OCI-LY7 (cell line): ENCODE measurements around the gene STRBP. TPM values are rescaled to one million over a fixed set of nuclear protein-coding genes. Genes with fewer than 3 reads are reported as not detected.

Experiments used
- BruUV-seq: library from RNA; stranded (reverse); fragments of 400-500 nt; replicated peaks from 2 replicates; lab custom pipeline; 2021; lab: Mats Ljungman, UMichigan
- CTCF ChIA-PET: fragments of 300-600 bp; sonication (Branson Sonifier 250); formaldehyde crosslinking; loops from one replicate; lab custom pipeline; 2022; ENCODE audit warnings: antibody characterized with exemption; ENCODE audit not compliant: unreplicated experiment; lab: Charles Lee
- POLR2A ChIA-PET: fragments of 300-600 bp; sonication (Branson Sonifier 250); formaldehyde crosslinking; loops from one replicate; lab custom pipeline; 2022; ENCODE audit warnings: antibody characterized with exemption; lab: Charles Lee
- DNase-seq: peaks from one replicate; pipeline ENCODE4 v3.0.0-alpha.2; 2015; ENCODE audit warnings: low spot score
- H2AFZ ChIP-seq: fragments of 200-600 bp; sonication (generic), shearing (Covaris generic); 2 replicates; pipeline ENCODE4 v1.6.1; 2014; ENCODE audit warnings: mild to moderate bottlenecking, antibody characterized with exemption, low read length, moderate library complexity
- H3K27ac ChIP-seq: fragments of 200-600 bp; sonication (generic); 2 replicates; pipeline ENCODE4 v1.5.1; 2014; ENCODE audit warnings: mixed run types, low read depth, mild to moderate bottlenecking, moderate library complexity, low read length, inconsistent platforms; ENCODE audit not compliant: poor library complexity, severe bottlenecking
- H3K36me3 ChIP-seq: fragments of 200-600 bp; sonication (generic); 2 replicates; pipeline ENCODE4 v1.6.1; 2014; ENCODE audit warnings: mild to moderate bottlenecking, antibody characterized with exemption, low read length, moderate library complexity, mixed read lengths; ENCODE audit not compliant: insufficient read depth
- H3K4me1 ChIP-seq: fragments of 200-600 bp; sonication (generic); 2 replicates; pipeline ENCODE4 v1.5.1; 2014; ENCODE audit warnings: mild to moderate bottlenecking, low read length; ENCODE audit not compliant: insufficient read depth, poor library complexity, severe bottlenecking
- H3K4me2 ChIP-seq: fragments of 200-600 bp; sonication (generic); 2 replicates; pipeline ENCODE4 v1.6.1; 2014; ENCODE audit warnings: mild to moderate bottlenecking, low read length
- H3K4me3 ChIP-seq: fragments of 200-600 bp; sonication (generic); 2 replicates; pipeline ENCODE4 v1.5.1; 2014; ENCODE audit warnings: mild to moderate bottlenecking, low read depth, low read length; ENCODE audit not compliant: poor library complexity, severe bottlenecking
- H3K79me2 ChIP-seq: fragments of 200-600 bp; sonication (generic); 2 replicates; pipeline ENCODE4 v1.6.1; 2016; ENCODE audit warnings: low read depth, mild to moderate bottlenecking, low read length, moderate library complexity, mixed read lengths; ENCODE audit not compliant: insufficient read depth
- H3K9me2 ChIP-seq: fragments of 200-600 bp; sonication (generic); 2 replicates; pipeline ENCODE4 v1.6.1; 2016; ENCODE audit warnings: mild to moderate bottlenecking, low read length, mixed read lengths; ENCODE audit not compliant: insufficient read depth
- H3K9me3 ChIP-seq: fragments of 200-600 bp; sonication (generic); 2 replicates; pipeline ENCODE4 v1.6.1; 2014; ENCODE audit warnings: mild to moderate bottlenecking, mixed run types, low read length, mixed read lengths
- H4K20me1 ChIP-seq: fragments of 200-600 bp; sonication (generic); 2 replicates; pipeline ENCODE4 v1.6.1; 2014; ENCODE audit warnings: mild to moderate bottlenecking, antibody characterized with exemption, low read length, moderate library complexity, mixed read lengths; ENCODE audit not compliant: insufficient read depth
- EZH2phosphoT487 ChIP-seq: fragments of 200-600 bp; sonication (generic); IDR thresholded peaks from 2 replicates; pipeline ENCODE4 v1.6.1; 2018; ENCODE audit warnings: low read depth, borderline replicate concordance, mild to moderate bottlenecking, mixed run types, antibody characterized with exemption, low read length, moderate library complexity, mixed read lengths
- intact Hi-C: fragments of 100-400 bp; cut with micrococcal nuclease; formaldehyde crosslinking; loops from one replicate; pipeline ENCODE4 v1.10.0; 2022; ENCODE audit not compliant: unreplicated experiment
- total RNA-seq, 2 experiments: library from RNA; depleted of rRNA in 1 of 2; stranded (reverse); fragments of >200 nt in 1 of 2; shearing (Covaris generic) in 1 of 2; gene quantifications; 2 replicates each; pipeline ENCODE4 v1.2.3, GENCODE V29; 2014 to 2022
- TF ChIP-seq, protein P1 (sequence below): fragments of 200-600 bp; sonication (generic); conservative IDR thresholded peaks from 2 replicates; pipeline ENCODE4 v1.5.1; 2014; ENCODE audit warnings: mild to moderate bottlenecking, antibody characterized with exemption, low read length, moderate library complexity, mixed read lengths

The STRBP gene
- total RNA-seq, 2 experiments from 2014 or later: 82.8 to 179 TPM

DNA sequence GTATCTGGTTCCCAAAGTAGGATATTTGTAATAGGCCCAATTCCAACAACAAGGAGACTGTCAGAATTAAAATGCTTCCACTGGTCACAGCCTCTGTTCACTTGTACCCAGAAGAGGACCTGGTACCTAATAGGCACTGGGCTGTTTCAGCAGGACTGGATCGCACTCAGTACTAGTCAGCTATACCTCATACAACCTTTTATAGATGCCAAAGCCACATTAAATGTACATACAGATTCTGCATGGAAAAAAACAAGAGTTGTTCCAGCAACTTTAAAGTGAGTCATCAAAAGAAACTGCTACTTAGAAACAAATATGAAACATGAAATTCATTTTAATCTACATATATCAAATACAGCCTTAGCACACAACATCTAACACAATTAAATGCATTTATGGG is 147.4 kb downstream of the STRBP start:
- Histone ChIP-seq H3K27ac (no peak overlapping the region), H3K9me3 (no peaks in the 10 kb centered on the region), H3K9me2 (no peaks in the 10 kb centered on the region), H4K20me1 (no peaks in the 10 kb centered on the region), H3K4me1 (peaks cover 8% of the 10 kb centered on the region), H2AFZ (no peak overlapping the region), H3K36me3 (peaks cover 67% of the 10 kb centered on the region), H3K4me3 (no peak overlapping the region), H3K4me2 (no peak overlapping the region), H3K79me2 (no peaks in the 10 kb centered on the region)
- CTCF ChIA-PET: no interaction called here
- TF ChIP-seq, protein P1, sequence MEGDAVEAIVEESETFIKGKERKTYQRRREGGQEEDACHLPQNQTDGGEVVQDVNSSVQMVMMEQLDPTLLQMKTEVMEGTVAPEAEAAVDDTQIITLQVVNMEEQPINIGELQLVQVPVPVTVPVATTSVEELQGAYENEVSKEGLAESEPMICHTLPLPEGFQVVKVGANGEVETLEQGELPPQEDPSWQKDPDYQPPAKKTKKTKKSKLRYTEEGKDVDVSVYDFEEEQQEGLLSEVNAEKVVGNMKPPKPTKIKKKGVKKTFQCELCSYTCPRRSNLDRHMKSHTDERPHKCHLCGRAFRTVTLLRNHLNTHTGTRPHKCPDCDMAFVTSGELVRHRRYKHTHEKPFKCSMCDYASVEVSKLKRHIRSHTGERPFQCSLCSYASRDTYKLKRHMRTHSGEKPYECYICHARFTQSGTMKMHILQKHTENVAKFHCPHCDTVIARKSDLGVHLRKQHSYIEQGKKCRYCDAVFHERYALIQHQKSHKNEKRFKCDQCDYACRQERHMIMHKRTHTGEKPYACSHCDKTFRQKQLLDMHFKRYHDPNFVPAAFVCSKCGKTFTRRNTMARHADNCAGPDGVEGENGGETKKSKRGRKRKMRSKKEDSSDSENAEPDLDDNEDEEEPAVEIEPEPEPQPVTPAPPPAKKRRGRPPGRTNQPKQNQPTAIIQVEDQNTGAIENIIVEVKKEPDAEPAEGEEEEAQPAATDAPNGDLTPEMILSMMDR: no peak
- TF ChIP-seq EZH2phosphoT487: no peak
- no TSS peak for BruUV-seq
- no peak for DNase-seq
- intact Hi-C loops: no loop called here
- POLR2A ChIA-PET: no interaction called here

DNA sequence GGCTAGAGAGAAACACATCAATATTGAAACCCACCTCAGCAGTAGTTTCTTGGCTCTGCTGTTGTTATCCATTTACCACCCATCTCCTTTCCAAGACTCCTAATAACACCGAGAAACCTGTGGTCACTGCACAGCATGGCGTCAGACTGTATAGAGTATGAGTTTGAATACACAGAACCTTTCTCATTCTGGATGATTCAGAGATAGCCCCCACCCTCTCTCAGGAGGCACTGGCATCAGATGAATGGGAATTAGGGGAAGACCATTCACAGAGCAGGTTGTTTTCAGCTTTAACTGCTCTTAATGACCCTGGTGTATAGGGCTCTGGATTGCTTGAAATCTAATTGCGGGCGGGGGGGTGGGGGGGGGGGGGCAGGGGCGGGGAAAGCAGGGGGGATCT is 148.3 kb downstream of the STRBP start:
- intact Hi-C loops: no loop called here
- DNase-seq: no peak
- no peaks in the 10 kb centered on the region for H3K9me2 ChIP-seq
- POLR2A ChIA-PET: no interaction called here
- H2AFZ ChIP-seq: no peak overlapping the region
- H4K20me1 ChIP-seq: no peaks in the 10 kb centered on the region
- no peak overlapping the region for H3K4me3 ChIP-seq
- no peak overlapping the region for H3K27ac ChIP-seq
- H3K4me1 ChIP-seq: peaks cover 8% of the 10 kb centered on the region
- no peaks in the 10 kb centered on the region for H3K9me3 ChIP-seq
- H3K36me3 ChIP-seq: peaks cover 66% of the 10 kb centered on the region
- CTCF ChIA-PET: no interaction called here
- TF ChIP-seq, protein P1: no peak
- H3K4me2 ChIP-seq: no peak overlapping the region
- no peaks in the 10 kb centered on the region for H3K79me2 ChIP-seq
- no TSS peak for BruUV-seq

DNA sequence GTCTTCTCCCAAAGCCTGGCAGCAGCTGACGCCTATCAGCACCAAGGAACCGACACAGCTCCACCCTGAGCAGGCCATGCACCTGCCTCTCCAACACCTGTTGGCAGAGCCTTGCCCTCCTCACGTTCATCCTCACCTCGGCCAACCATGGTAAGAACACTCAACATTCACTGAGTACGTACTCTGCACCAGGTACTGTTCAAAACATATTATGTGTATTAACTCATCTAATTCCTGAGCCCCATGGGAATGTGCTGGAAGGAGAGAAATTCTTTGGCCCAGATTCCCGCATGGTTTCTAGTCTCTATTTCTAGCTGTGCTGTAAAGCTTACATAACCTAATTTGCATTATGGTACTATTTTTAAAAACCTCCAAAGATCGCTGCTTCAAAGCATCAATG is 148.8 kb downstream of the STRBP start:
- no TSS peak for BruUV-seq
- no peaks in the 10 kb centered on the region for H3K9me2 ChIP-seq
- H3K27ac ChIP-seq: no peak overlapping the region
- H2AFZ ChIP-seq: no peak overlapping the region
- H3K4me3 ChIP-seq: no peak overlapping the region
- H3K4me1 ChIP-seq: peaks cover 8% of the 10 kb centered on the region
- H3K4me2 ChIP-seq: no peak overlapping the region
- H3K36me3 ChIP-seq: peaks cover 66% of the 10 kb centered on the region
- DNase-seq: no peak
- intact Hi-C loops: no loop called here
- POLR2A ChIA-PET: no interaction called here
- CTCF ChIA-PET: no interaction called here
- H3K9me3 ChIP-seq: no peaks in the 10 kb centered on the region
- TF ChIP-seq, protein P1: no peak
- no peak for TF ChIP-seq EZH2phosphoT487
- H3K79me2 ChIP-seq: no peaks in the 10 kb centered on the region
- no peaks in the 10 kb centered on the region for H4K20me1 ChIP-seq
